ENCODE measurements around the gene NRXN3.

- no peak for TF ChIP-seq CTCF (conservative IDR thresholded peaks at IDR 0.05 in 1 of 2, IDR thresholded peaks at IDR 0.05 in 1 of 2; ENCODE audit: low read depth in 1 of 2, low read length in 2 of 2)
- TF ChIP-seq EZH2 (IDR thresholded peaks at IDR 0.05; ENCODE audit: low read length, missing control alignments) = no peak
Measured at GRCh38 chr14:78534141-78534540, 364.0 kb downstream of the NRXN3 start.

Measured in fibroblast of lung (primary cell).